KMS-11 (cell line): ENCODE results near the gene SMR3A.

Experiments
- H2AFZ ChIP-seq: fragments of 200-600 bp; sonication (generic); 2 replicates; pipeline ENCODE4 v1.6.1; 2016; ENCODE audit warnings: antibody characterized with exemption, mixed run types, low read depth
- H3K27ac ChIP-seq: fragments of 200-600 bp; sonication (generic); 2 replicates; pipeline ENCODE4 v1.6.1; 2016; ENCODE audit warnings: mild to moderate bottlenecking, mixed run types
- H3K27me3 ChIP-seq: fragments of 200-600 bp; sonication (generic); 2 replicates; pipeline ENCODE4 v1.6.1; 2017; ENCODE audit warnings: mild to moderate bottlenecking, low read depth, mixed run types, moderate library complexity; ENCODE audit not compliant: insufficient read depth
- H3K36me3 ChIP-seq: fragments of 200-600 bp; sonication (generic); 2 replicates; pipeline ENCODE4 v1.6.1; 2017; ENCODE audit warnings: mild to moderate bottlenecking, mixed run types; ENCODE audit not compliant: insufficient read depth
- H3K4me1 ChIP-seq: fragments of 200-600 bp; sonication (generic); 2 replicates; pipeline ENCODE4 v1.6.1; 2016; ENCODE audit warnings: mild to moderate bottlenecking, low read depth, mixed run types; ENCODE audit not compliant: poor library complexity, severe bottlenecking
- H3K4me2 ChIP-seq: fragments of 200-600 bp; sonication (generic); 2 replicates; pipeline ENCODE4 v1.7.0; 2016; ENCODE audit warnings: mild to moderate bottlenecking, mixed run types
- H3K4me3 ChIP-seq: fragments of 200-600 bp; sonication (generic); IDR thresholded peaks from 2 replicates; pipeline ENCODE4 v1.6.1; 2017; ENCODE audit warnings: low read depth, low read length, mixed read lengths; ENCODE audit not compliant: insufficient read depth
- H3K79me2 ChIP-seq: fragments of 200-600 bp; sonication (generic); 2 replicates; pipeline ENCODE4 v1.6.1; 2016; ENCODE audit warnings: low read depth, mixed run types; ENCODE audit not compliant: insufficient read depth
- H3K9ac ChIP-seq: fragments of 200-600 bp; sonication (generic); 2 replicates; pipeline ENCODE4 v1.6.1; 2016; ENCODE audit warnings: mild to moderate bottlenecking, mixed run types
- H4K20me1 ChIP-seq: fragments of 200-600 bp; sonication (generic); 2 replicates; pipeline ENCODE4 v1.6.1; 2016; ENCODE audit warnings: mild to moderate bottlenecking, mixed run types; ENCODE audit not compliant: insufficient read depth
- CTCF ChIP-seq: fragments of 200-600 bp; sonication (generic); conservative IDR thresholded peaks from 2 replicates; pipeline ENCODE4 v1.6.1; 2017; ENCODE audit warnings: low read depth, mild to moderate bottlenecking, antibody characterized with exemption, low read length, moderate library complexity, mixed read lengths

The SMR3A gene

GRCh38 chr4:70360460-70360859 lies at the start of gene SMR3A:
Gene SMR3A (plus strand): TSS chr4:70360760. CDS start chr4:70362116, 1,356 bp downstream.
- H3K4me2 ChIP-seq = no peak within 1 kb of the TSS
- no peak for TF ChIP-seq CTCF
- H3K27me3 ChIP-seq = no peaks in the 10 kb centered on the region
- no peak within 1 kb of the TSS for H3K4me3 ChIP-seq
- H3K79me2 ChIP-seq = no peaks in the 10 kb centered on the region
- no peak within 1 kb of the TSS for H3K27ac ChIP-seq
- no peak within 1 kb of the TSS for H3K9ac ChIP-seq
- no peaks in the 10 kb centered on the region for H3K36me3 ChIP-seq
- no peaks in the 10 kb centered on the region for H4K20me1 ChIP-seq
- H2AFZ ChIP-seq = no peak within 1 kb of the TSS
- no peaks in the 10 kb centered on the region for H3K4me1 ChIP-seq

GRCh38 chr4:70313736-70314135 lies 46.8 kb upstream of the SMR3A start:
- H3K27ac ChIP-seq = no peak overlapping the region

GRCh38 chr4:70315928-70316327 lies 44.6 kb upstream of the SMR3A start:
- no peaks in the 10 kb centered on the region for H3K79me2 ChIP-seq
- H3K4me3 ChIP-seq = no peak overlapping the region
- no peaks in the 10 kb centered on the region for H4K20me1 ChIP-seq
- H3K27ac ChIP-seq = no peak overlapping the region
- no peaks in the 10 kb centered on the region for H3K27me3 ChIP-seq
- no peak for TF ChIP-seq CTCF
- H3K4me1 ChIP-seq = no peaks in the 10 kb centered on the region
- H2AFZ ChIP-seq = no peak overlapping the region
- H3K9ac ChIP-seq = no peak overlapping the region
- no peaks in the 10 kb centered on the region for H3K36me3 ChIP-seq
- no peak overlapping the region for H3K4me2 ChIP-seq

More at GRCh38 chr4:70313736-70314135, 46.8 kb upstream of the SMR3A start:
- Histone ChIP-seq H4K20me1 (no peaks in the 10 kb centered on the region), H3K79me2 (no peaks in the 10 kb centered on the region), H3K36me3 (no peaks in the 10 kb centered on the region), H3K4me1 (no peaks in the 10 kb centered on the region), H3K27me3 (no peaks in the 10 kb centered on the region), H3K4me3 (no peak overlapping the region), H2AFZ (no peak overlapping the region), H3K9ac (no peak overlapping the region), H3K4me2 (no peak overlapping the region)
- no peak for TF ChIP-seq CTCF

GRCh38 chr4:70326052-70326451 lies 34.5 kb upstream of the SMR3A start:
- Histone ChIP-seq H3K9ac (no peak overlapping the region), H4K20me1 (no peaks in the 10 kb centered on the region), H3K79me2 (no peaks in the 10 kb centered on the region), H3K4me2 (no peak overlapping the region), H3K4me3 (no peak overlapping the region), H3K27me3 (no peaks in the 10 kb centered on the region), H2AFZ (no peak overlapping the region), H3K36me3 (no peaks in the 10 kb centered on the region), H3K4me1 (no peaks in the 10 kb centered on the region), H3K27ac (no peak overlapping the region)
- no peak for TF ChIP-seq CTCF
